ENCODE results near the gene GAS7. TPM values are rescaled to one million over a fixed set of nuclear protein-coding genes. Genes with fewer than 3 reads are reported as not detected.

GAS7 gene
- total and polyA plus RNA-seq, 3 experiments from 2014 or later = 1.9 to 4.4 (median 3.3) TPM

DNA sequence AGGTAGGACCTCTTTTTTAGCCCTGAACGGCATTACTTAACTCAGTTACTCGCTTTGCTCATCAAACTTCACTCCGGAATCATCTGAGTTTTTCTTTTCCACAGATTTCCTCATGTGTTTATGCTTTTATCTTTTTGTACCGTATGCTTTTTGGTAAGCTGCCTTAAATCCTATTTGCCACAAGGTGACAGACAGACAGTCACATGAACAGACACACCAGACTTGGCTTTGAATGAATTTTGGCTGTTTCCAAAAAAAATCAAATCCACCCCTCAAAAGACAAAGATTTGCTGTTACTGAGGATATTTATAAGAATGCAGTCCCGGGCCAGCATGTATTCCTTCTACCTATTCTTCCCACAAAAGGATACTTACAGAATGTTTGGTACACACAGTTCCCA lies 10.9 kb downstream of the GAS7 start:
- Mint-ChIP-seq H3K9me3 (no peaks in the 10 kb centered on the region), H3K27me3 (no peaks in the 10 kb centered on the region), H3K27ac (no peak overlapping the region), H3K4me1 (peaks cover 0 to 12% (median 0%) of the 10 kb centered on the region in 3 donors), H3K4me3 (no peak overlapping the region), H3K36me3 (no peaks in the 10 kb centered on the region)
- no peak overlapping the region for H3K27ac ChIP-seq (ENCODE audit: low read depth, low read length)
- no peaks in the 10 kb centered on the region for H3K9me3 ChIP-seq (ENCODE audit: low read length)
- H3K36me3 ChIP-seq (ENCODE audit: insufficient read depth, low read length) = no peaks in the 10 kb centered on the region
- no peak overlapping the region for H3K4me3 ChIP-seq (ENCODE audit: low read length)
- ChIA-PET CTCF (no interaction called here), POLR2A (no interaction called here)
- H3K4me1 ChIP-seq (ENCODE audit: insufficient read depth, low read length) = no peaks in the 10 kb centered on the region
- no peak for DNase-seq
- no peaks in the 10 kb centered on the region for H3K27me3 ChIP-seq (ENCODE audit: insufficient read depth, low read length, poor library complexity, severe bottlenecking)

DNA sequence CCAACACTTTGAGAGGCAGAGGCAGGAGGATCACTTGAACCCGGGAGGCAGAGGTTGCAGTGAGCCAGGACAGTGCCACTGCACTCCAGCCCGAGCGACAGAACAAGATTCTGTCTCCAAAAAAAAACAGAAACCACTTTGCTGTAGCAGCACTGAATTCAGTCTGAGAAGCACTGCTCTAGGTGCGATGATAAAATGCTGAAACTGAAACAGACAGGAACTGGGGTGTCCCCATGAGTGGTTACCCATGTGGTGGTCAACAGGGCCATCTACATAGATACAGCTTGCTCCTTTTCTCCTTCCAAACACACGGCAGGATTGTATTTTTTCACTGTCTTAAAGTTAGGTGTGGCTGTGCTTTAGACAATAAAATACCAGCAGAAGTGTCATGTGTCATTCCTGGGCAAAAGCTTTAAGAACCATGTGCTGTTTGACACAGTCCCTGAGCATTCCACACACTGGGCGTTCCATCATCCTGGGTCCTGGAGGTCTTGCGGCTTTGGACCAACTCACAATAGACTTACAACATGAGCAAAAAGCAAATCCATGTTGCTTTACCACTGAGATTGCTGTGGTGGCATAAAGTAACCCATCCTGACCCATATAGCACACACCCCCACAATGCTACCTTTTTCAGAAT lies 11.5 kb downstream of the GAS7 start:
- no peak overlapping the region for H3K4me3 ChIP-seq (ENCODE audit: low read length)
- DNase-seq = no peak
- H3K9me3 Mint-ChIP-seq = no peaks in the 10 kb centered on the region
- H3K27ac ChIP-seq (ENCODE audit: low read depth, low read length) = no peak overlapping the region
- ChIA-PET POLR2A (no interaction called here), CTCF (no interaction called here)
- no peaks in the 10 kb centered on the region for H3K36me3 Mint-ChIP-seq
- peak overlapping the region in 1 of 8 donors; percentile 47 for H3K27ac Mint-ChIP-seq
- no peaks in the 10 kb centered on the region for H3K27me3 Mint-ChIP-seq
- H3K36me3 ChIP-seq (ENCODE audit: insufficient read depth, low read length) = no peaks in the 10 kb centered on the region
- no peaks in the 10 kb centered on the region for H3K9me3 ChIP-seq (ENCODE audit: low read length)
- H3K4me1 Mint-ChIP-seq = peaks cover 0 to 15% (median 0%) of the 10 kb centered on the region in 3 donors
- H3K4me3 Mint-ChIP-seq = no peak overlapping the region
- no peaks in the 10 kb centered on the region for H3K27me3 ChIP-seq (ENCODE audit: insufficient read depth, low read length, poor library complexity, severe bottlenecking)
- H3K4me1 ChIP-seq (ENCODE audit: insufficient read depth, low read length) = no peaks in the 10 kb centered on the region

DNA sequence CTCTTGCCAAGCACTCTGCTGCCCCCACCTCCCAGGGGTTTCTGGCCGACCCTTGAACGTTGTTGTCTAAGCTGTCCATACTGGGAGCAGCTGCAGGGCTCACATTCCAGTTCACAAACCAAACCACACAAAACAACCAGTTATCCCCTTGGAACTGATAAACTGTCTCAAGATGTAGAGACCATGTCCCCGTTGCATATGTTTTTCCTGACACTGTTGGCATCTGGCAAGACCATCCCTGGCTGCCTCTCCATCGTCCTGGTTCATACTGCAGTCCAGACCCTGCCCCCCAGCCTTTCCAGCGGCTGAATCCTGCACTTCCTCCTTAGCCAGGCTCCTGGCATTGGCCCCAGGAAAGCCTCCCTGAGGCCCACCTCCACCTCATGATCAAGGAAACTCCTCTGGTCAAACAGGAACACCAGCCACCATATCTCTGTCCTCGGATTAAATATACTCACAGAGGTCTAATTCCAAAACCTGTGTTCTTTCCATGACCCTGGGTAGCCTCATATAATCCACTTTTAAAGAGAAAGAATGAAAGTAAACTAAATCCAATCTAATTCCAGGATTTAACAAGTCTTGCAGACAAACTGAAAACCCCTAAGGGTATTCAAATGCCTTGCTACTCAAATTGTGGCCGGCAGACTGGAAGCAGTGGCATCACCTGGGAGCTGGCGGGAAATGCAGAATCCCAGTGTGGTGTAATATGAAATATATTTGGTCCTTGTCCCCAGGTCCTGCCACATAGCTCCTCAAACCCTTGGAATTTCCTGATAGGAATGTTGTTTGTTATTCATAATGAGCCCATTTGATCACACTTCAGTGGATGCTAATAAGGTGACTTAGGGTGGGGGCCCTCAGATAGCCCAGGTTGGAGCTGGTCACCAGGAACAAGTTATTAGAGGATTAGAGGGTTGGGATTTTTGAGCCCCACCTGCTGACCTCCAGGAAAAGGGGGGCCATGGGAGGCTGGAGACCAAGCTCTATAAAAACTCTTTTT lies 14.2 kb downstream of the GAS7 start:
- no peak for DNase-seq
- Histone ChIP-seq H3K9me3 (ENCODE audit: low read length) (no peaks in the 10 kb centered on the region), H3K4me3 (ENCODE audit: low read length) (no peak overlapping the region), H3K36me3 (ENCODE audit: insufficient read depth, low read length) (no peaks in the 10 kb centered on the region), H3K27me3 (ENCODE audit: insufficient read depth, low read length, poor library complexity, severe bottlenecking) (no peaks in the 10 kb centered on the region), H3K4me1 (ENCODE audit: insufficient read depth, low read length) (no peaks in the 10 kb centered on the region), H3K27ac (ENCODE audit: low read depth, low read length) (no peak overlapping the region)
- peaks cover 0 to 2% of the 10 kb centered on the region in 2 donors for H3K27me3 Mint-ChIP-seq
- H3K4me1 Mint-ChIP-seq = peaks cover 0 to 17% (median 0%) of the 10 kb centered on the region in 3 donors
- H3K4me3 Mint-ChIP-seq = no peak overlapping the region
- CTCF ChIA-PET = no interaction called here
- no peaks in the 10 kb centered on the region for H3K9me3 Mint-ChIP-seq
- H3K36me3 Mint-ChIP-seq = no peaks in the 10 kb centered on the region
- POLR2A ChIA-PET = no interaction called here
- H3K27ac Mint-ChIP-seq = no peak overlapping the region

DNA sequence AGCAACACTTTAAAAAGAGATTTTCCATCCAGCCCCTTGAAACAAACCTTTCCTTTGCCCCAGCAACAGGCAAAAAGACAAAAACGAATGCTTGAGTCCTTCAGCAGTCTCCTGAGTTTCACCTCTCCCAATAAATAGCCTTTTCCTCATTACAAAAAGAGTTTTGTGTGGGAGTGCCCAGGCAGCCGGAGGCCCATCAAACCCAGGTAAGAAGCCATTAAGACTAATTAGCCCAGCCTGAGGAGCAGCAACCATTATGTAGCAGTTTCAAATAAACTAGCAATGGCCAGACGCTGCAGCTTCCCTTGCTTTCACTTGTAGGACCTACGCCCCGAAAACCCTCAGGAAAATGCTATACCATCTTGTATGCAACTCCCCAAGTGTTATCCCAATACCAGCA lies 15.6 kb downstream of the GAS7 start:
- Histone ChIP-seq H3K36me3 (ENCODE audit: insufficient read depth, low read length) (no peaks in the 10 kb centered on the region), H3K9me3 (ENCODE audit: low read length) (no peaks in the 10 kb centered on the region), H3K27ac (ENCODE audit: low read depth, low read length) (no peak overlapping the region), H3K4me3 (ENCODE audit: low read length) (no peak overlapping the region), H3K4me1 (ENCODE audit: insufficient read depth, low read length) (no peaks in the 10 kb centered on the region), H3K27me3 (ENCODE audit: insufficient read depth, low read length, poor library complexity, severe bottlenecking) (no peaks in the 10 kb centered on the region)
- Mint-ChIP-seq H3K4me1 (peaks cover under 1 to 19% (median 5%) of the 10 kb centered on the region in 3 donors), H3K27me3 (peaks cover 0 to 2% of the 10 kb centered on the region in 2 donors), H3K36me3 (no peaks in the 10 kb centered on the region), H3K9me3 (no peaks in the 10 kb centered on the region), H3K4me3 (no peak overlapping the region), H3K27ac (no peak overlapping the region)
- ChIA-PET CTCF (no interaction called here), POLR2A (no interaction called here)
- no peak for DNase-seq

DNA sequence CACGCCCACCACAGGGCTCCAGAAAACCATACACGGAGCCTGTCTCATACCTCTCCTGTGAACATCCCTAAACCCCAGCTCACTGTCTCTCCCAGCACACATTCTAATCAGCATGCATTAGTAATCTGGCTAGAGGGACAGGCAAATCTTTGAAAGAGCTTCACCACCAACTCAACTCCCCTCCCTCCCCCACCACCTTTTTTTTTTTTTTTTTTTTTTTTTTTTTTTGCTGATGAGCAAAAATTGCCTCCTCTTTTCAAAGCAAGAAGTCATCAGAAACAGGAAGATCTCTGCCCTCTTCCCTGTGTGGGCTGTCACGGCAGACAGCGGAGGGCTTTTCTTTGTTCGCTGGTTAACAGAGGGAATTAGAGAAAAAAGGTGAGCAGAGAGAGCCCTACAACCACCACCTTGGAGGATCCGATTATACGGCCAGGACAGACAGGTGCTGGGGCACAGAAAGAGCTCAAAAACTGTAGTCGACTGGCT lies 19.9 kb downstream of the GAS7 start:
- H3K36me3 ChIP-seq (ENCODE audit: insufficient read depth, low read length) = no peaks in the 10 kb centered on the region
- ChIA-PET POLR2A (no interaction called here), CTCF (no interaction called here)
- H3K4me1 Mint-ChIP-seq = peaks cover 5 to 15% (median 5%) of the 10 kb centered on the region in 3 donors
- no peaks in the 10 kb centered on the region for H3K27me3 ChIP-seq (ENCODE audit: insufficient read depth, low read length, poor library complexity, severe bottlenecking)
- H3K9me3 Mint-ChIP-seq = no peaks in the 10 kb centered on the region
- no peak overlapping the region for H3K4me3 Mint-ChIP-seq
- H3K27ac ChIP-seq (ENCODE audit: low read depth, low read length) = no peak overlapping the region
- no peak for DNase-seq
- no peaks in the 10 kb centered on the region for H3K4me1 ChIP-seq (ENCODE audit: insufficient read depth, low read length)
- H3K9me3 ChIP-seq (ENCODE audit: low read length) = no peaks in the 10 kb centered on the region
- H3K36me3 Mint-ChIP-seq = no peaks in the 10 kb centered on the region
- peaks cover 0 to 2% of the 10 kb centered on the region in 2 donors for H3K27me3 Mint-ChIP-seq
- no peak overlapping the region for H3K4me3 ChIP-seq (ENCODE audit: low read length)
- peak overlapping the region in 1 of 8 donors; percentile 14 for H3K27ac Mint-ChIP-seq

DNA sequence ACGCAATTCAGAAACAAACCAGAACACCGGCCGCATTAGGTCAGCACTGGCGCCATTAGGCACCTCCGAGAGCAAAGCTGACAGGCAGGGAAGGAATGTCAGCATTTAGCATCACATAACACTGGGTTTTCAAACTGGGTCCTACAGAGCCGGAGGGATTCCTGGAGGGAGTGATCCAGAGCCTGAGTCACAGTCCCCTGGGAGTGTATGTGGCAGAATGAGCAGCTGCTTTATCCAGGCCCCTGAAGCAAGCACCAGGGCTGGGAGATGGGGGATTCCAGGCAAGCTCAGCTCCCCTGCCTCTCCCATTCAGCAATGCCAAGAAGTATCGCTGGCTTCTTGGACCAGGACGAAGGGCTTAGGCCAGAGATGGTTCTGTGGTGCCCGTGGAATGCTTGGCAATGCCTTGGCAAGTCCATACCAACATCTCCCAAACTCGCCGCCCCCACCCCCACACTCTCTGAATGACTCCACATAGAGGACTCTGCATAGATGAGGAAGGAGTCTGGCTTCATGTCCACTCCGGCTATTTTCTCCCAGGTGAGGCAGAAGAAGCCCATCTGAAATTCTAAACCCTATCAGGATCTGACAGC lies 20.4 kb downstream of the GAS7 start:
- H3K36me3 ChIP-seq (ENCODE audit: insufficient read depth, low read length) = no peaks in the 10 kb centered on the region
- Mint-ChIP-seq H3K36me3 (no peaks in the 10 kb centered on the region), H3K27ac (no peak overlapping the region), H3K4me3 (no peak overlapping the region), H3K27me3 (peaks cover 0 to 2% of the 10 kb centered on the region in 2 donors), H3K4me1 (peaks cover 5 to 13% (median 5%) of the 10 kb centered on the region in 3 donors), H3K9me3 (no peaks in the 10 kb centered on the region)
- ChIA-PET CTCF (no interaction called here), POLR2A (no interaction called here)
- no peaks in the 10 kb centered on the region for H3K9me3 ChIP-seq (ENCODE audit: low read length)
- H3K27me3 ChIP-seq (ENCODE audit: insufficient read depth, low read length, poor library complexity, severe bottlenecking) = no peaks in the 10 kb centered on the region
- H3K4me1 ChIP-seq (ENCODE audit: insufficient read depth, low read length) = no peaks in the 10 kb centered on the region
- DNase-seq = no peak
- H3K4me3 ChIP-seq (ENCODE audit: low read length) = no peak overlapping the region
- no peak overlapping the region for H3K27ac ChIP-seq (ENCODE audit: low read depth, low read length)

DNA sequence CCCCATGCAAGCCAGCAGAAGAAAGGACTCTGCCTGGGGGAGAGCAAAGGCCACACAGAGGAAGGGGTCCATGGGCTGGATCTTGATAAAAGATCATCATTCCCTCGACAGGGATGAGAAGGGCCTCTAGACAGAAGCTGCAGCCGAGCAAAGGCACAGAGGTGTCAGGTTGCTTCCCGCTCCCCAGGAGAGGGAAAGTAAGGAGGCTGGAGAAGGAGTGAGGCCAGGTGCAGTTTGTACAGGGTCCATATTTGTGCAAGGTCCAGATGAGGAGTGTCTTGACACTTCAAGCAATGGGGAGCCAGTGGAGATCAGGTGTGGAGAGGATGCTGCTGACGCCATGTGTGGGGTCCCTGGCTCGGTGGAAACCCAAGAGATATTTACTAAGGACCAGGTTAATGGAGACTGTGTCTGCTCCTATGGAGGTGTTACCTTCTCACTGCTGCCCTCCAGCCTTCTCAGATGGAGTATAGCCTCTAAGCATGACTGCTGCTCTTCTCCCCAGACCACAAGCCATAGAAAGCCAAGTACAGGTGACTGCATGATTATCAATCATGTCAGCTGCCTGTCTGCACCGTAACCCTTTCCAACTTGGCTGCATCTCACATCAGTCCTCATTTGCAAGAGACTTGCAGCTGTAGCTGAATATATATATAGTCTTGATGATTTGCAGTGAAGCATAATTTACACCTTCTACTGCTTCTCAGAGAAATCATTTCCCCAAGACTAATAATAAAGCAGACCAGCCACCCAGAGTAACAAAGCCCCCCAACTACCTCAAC lies 21.1 kb downstream of the GAS7 start:
- H3K27me3 ChIP-seq (ENCODE audit: insufficient read depth, low read length, poor library complexity, severe bottlenecking) = no peaks in the 10 kb centered on the region
- Mint-ChIP-seq H3K27ac (peak overlapping the region in 1 of 8 donors; percentile 24), H3K27me3 (peaks cover under 1 to 2% of the 10 kb centered on the region in 2 donors), H3K36me3 (no peaks in the 10 kb centered on the region), H3K4me3 (no peak overlapping the region), H3K4me1 (peaks cover 5 to 7% (median 6%) of the 10 kb centered on the region in 3 donors), H3K9me3 (no peaks in the 10 kb centered on the region)
- no peaks in the 10 kb centered on the region for H3K9me3 ChIP-seq (ENCODE audit: low read length)
- no peaks in the 10 kb centered on the region for H3K36me3 ChIP-seq (ENCODE audit: insufficient read depth, low read length)
- H3K4me1 ChIP-seq (ENCODE audit: insufficient read depth, low read length) = peaks cover 3% of the 10 kb centered on the region
- no peak overlapping the region for H3K27ac ChIP-seq (ENCODE audit: low read depth, low read length)
- no peak for DNase-seq
- ChIA-PET POLR2A (no interaction called here), CTCF (no interaction called here)
- H3K4me3 ChIP-seq (ENCODE audit: low read length) = no peak overlapping the region

All from CD8-positive, alpha-beta memory T cell (primary cell).